Right kidney (tissue), 1 donor: ENCODE data around the gene CFAP46.

Source experiments
- DNase-seq: peaks from one replicate; pipeline ENCODE4 v3.0.0-alpha.2; 2016

Gene CFAP46

DNA sequence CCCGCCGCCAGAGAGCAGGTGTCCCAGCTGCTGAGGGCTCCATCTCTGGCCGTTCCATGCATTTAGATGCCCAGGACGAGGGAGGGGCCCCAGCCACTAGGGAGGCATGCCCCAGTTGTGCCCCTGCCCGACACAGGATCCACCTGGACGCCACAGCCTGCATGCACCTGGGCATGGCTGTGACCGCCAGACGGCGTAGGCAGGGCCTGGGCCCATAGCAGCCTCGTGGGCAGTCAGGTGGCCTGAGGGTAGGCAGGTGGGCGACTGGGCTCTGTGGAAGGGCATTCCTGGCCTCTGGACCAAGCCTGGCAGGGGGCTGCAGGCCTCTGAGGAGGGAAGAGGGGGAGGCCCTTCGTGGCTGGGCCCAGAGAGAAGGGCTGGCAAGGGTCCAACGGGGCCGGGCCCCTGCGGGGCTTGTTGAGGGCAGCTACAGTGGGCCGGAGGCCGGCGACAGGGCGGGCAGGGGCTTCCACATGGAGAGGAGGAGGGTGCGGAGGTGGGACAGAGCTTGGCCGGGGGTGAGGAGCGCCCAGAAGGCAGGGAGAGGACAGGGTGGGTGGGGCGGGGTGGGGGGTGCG lies 80.4 kb downstream of the CFAP46 start:
- no peak for DNase-seq

DNA sequence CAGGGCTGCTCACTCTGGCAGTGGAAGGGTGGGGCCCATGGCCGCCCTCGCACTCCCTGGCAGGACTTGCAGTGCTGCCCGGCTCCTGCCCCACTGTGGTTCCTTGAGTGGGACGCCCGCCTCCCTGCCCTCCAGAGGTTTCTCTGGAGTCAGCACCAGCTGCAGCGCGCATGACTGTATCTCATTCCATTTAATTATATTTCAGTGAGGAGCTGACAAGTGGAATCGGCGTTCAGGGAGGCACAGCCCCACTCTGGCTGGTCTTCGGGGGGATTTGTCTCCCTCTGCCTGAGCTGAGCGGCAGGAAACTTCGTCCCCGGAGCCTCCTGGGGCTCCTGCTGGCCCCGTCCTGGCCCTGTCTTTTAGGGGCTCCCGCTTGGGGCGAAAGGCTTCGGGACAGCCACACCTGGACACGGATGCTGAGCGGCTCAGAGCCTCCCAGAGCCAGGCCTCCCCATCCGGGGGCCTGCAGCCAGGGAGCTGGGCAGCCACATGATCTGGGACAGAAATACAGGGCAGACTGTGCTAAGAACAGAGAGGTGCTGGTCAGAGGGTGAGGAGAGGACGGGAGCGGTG lies 81.2 kb downstream of the CFAP46 start:
- DNase-seq = no peak

DNA sequence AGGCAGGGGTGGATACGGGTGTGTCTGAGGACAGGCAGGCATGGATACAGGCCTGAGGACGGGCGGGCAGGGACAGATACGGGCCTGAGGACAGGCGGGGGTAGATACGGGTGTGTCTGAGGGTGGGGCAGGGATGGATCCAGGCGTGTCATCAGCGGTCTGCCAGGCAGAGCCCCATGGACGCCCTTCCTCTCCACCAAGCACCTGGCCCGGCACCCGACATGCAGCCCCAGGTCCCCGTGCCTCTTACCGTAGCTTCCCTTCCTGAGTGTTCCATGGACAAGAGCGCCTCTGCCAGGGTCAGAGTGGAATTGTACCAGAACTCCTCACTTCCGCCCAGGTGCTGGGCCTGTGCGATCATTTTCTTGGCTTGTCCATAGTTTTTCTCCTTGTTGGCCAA lies 81.8 kb downstream of the CFAP46 start:
- DNase-seq = no peak

DNA sequence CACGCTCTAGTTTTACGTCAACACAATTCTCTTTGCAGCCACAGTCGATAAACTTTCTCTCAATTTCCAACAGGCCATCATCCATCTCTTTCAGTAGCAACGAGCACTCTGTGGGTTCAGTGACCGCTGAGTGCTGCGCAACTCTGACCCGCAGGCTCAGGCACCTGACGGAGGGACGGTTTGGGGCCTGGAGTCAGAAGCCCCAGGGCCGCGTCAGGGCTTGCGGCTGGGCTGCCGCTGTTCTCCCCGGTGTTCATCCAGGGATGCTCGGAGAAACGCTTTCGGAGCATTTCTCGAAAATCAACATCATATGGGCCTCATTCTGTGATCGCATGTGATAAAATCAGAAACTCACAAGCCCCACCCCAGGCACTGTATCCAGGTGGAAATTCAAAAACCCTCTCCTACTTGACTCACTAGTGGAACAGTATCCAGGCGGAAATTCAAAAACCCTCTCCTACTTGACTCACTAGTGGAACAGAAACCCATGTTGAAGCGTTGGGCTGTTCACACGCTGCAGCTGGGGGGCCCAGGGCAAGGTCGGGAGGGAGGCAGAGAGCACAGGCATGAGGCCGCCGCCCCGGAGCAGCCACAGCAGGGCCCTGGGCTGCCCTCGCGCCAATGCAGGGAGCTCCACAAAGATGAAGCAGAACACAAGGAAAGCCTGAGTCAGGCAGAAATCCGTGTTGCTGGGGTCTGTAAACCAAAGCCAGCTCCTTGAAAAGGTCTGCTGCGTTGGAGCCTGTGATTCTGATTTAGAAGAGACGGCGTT lies 83.1 kb downstream of the CFAP46 start:
- no peak for DNase-seq

DNA sequence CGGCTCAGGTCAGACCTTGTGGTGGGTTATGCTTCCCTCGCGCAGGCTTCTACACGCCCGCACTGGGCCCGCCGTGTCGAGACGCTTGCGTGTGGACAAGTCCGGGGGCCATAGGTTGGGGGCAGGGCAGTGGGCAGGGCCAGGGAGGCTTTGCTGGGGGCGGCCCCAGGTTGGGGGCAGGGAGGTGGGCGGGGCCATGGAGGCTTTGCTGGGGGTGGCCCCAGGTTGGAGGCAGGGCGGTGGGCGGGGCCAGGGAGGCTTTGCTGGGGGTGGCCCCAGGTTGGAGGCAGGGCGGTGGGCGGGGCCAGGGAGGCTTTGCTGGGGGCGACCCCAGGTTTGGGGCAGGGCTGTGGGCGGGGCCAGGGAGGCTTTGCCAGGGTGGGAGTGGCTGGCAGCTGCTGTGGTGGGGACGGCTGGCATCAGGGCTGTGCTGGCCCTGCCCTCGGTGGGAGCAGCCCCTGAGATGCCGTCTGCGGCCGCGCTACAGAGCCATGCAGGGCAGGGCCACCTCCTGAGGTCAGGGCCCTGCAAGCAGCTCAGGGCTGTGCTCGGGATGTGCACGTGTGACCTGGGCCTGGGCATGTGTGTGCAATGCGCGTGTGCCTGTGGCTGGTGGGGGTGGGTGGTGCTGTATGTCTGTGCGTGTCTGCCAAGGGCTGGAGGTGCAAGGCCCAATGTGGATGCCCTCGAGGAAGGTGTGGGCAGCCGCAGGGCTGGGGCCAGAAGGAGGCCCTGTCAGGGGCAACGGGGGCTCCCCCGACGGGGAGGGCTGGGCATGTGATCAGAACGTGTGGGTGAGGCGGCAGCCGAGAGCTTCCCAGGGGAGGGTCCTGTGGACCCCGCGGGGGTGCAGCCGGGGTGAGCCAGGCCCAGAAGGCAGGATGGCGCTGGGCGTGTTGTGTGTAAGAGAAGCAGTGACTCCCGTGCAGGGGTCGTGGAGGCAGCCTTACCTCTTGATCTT lies 84.0 kb downstream of the CFAP46 start:
- DNase-seq = no peak

DNA sequence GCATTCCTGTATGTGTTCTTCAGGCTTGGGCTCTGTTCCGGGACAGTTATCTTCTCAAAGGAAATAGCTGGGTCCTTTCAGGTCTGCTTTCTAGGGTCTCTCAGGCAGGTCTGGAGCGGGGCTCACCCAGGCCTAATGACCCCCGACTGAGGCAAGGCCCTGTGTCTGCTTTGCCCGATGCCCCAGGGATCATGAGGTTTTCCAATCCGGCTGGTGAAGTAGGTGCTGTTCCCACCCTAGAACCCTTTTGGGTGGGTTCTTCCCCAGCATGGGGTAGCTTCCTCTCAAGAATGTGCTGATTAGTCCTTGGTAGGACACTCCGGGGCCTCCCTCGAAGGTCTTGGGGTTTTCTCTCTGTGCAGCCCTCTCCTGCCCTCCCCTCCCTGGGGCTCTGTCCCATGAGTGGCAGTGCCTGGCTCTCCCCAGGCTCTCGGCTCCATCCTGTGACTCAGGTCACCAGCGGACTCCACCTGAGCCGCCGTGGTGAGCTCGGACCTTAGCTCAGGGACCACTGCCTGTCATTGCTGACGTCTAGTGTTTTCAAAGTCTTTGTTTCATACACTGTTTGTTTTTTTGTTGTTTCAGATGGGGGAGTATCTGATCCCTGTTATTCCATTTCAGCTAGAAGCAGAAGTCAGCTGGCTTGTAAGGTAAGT lies 85.4 kb downstream of the CFAP46 start:
- DNase-seq = no peak

DNA sequence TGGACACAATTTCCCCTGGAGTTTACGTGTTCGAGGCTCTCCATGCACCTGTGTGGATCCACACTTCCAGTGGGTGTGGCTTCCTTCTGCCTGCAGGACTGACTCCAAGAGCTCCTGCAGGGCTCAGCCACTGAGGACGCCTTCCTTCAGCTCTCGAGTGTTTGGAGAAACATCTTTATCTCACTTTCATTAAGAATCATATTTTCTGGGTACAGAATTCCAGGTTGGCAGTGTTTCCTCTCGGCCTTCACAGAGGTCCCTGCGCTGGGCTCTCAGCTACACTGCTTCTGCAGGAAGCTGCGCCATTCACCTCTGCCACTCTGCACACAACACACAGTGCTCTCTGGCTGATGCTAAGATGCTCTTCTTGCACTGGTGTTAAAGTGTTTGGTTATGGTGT lies 86.5 kb downstream of the CFAP46 start:
- DNase-seq = no peak

DNA sequence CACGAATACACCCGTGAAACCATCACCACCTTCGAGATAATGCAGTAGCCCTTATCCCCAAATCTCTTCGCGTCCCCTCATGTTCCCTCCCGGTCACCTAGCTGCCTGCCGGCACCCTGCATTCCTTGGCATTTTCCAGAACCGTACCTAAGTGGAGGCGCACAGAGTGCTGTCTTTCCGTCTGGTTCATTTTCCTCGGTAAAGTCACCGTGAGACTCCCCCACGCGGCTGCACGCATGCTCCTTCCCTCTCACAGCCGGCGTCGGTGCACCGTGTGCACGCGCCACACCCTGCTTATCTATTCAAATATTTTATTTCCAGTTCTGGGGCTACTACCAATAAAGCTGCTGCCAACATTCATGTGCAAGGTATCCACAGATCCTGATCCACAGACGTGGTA lies 90.9 kb downstream of the CFAP46 start:
- DNase-seq = no peak

DNA sequence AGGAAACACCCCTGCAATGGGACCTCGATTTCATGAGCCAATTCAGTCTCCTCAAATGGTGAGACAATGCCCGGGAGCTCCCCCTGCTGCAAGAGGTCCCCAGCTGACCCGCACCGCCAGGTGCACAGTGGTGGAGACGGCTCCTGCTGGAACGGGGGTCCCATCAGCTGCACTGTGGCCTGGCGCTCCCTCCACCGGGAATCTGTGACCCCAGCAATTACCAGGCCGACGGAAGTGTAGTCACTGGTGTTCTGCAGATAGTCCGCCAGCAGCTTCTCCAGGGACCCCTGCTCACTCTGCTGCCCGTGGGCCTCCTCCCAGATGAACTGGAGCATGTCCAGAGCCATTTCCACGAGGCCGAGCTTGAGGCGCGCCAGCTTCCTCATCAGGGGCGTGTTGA lies 91.5 kb downstream of the CFAP46 start:
- no peak for DNase-seq

DNA sequence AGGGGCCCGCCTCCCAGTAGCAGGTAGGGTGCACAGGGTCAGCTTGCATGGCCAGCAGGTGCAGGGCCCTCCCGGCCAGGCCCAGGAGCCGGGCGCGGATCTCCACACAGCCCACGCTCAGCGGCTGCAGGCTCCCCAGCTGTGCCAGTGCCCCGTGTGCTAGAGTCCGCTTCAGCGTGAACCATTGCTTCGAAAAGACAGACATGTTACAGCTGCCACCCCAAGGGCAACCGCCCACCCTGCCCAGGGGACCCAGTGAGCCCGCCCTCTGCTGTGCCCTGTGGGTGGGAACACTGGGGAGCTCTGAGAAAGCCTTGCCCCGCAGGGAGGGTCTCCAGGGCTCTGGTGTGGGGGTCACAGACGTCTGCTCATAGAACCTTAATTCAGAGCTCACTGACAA lies 92.1 kb downstream of the CFAP46 start:
- no peak for DNase-seq

DNA sequence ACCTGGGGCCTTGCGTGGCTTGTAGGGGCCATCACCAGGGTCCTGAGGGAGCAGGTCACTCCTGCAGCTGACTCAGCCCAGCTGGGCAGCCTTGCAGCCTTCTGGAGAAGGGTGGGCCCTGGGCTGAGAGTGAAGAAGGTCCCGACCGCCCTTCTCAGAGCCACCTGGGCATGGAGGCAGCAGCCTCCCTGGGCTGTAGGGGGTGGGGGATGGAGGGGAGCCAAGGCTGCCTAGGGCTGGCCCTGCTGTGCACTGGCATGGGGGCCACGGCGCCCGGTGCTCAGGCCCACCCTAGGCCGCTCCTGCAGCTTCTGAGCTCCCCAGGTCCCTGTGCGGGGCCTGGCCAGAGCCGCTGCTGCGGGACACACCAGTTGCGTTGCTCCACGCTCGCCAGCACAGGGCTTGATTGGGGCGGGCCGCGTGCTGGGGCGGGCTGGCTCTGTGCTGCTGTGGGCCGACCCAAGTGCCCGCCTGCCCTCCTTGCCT lies 92.8 kb downstream of the CFAP46 start:
- no peak for DNase-seq

DNA sequence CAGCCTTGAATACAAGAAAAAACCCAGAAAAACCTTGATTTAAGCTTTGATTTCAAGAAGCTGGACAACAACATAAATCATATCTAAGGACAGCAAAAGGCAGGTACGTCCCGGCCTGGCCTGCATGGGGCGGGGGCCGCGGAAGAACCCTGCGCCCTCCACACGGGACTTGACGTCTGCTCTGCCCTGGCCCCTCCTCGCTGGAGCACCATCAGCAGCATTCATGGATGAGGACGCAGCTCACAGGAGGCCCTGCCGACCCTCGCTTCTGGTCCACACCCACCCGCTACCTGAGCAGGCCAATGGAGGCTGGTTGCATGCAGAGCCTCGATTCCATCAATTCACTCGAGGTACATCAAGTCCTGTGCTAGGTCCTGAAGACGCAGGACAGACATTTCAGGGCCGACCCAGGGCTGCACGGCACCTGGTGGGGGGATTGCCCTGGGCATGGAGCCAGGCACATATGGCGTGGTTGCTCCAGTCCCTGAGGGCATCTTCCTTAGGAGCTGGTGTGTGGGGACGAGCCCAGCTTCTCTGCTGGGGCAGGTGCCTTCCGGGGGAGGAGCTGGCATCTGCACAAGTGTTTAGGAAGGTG lies 93.3 kb downstream of the CFAP46 start:
- no peak for DNase-seq

DNA sequence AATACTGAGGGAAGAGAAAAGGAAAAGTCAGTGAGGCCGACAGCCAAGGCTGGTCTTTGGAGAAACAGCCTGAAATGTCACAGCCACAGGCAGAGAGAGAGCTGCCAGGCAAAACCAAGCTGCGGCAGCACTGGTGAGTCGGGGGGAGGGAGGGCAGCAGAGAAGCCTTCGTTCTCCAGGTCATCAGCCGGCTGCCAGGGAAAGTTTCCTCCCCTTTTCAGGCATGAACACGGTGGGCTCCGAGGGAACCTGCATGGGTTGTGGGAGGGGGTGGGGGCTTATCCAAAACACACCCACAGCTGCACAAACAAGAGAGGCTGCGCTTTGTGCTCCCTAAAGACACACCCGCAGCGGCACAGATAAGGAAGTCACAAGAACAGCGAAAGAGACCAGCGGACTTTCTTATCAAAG lies 94.1 kb downstream of the CFAP46 start:
- peak; percentile 46 for DNase-seq

DNA sequence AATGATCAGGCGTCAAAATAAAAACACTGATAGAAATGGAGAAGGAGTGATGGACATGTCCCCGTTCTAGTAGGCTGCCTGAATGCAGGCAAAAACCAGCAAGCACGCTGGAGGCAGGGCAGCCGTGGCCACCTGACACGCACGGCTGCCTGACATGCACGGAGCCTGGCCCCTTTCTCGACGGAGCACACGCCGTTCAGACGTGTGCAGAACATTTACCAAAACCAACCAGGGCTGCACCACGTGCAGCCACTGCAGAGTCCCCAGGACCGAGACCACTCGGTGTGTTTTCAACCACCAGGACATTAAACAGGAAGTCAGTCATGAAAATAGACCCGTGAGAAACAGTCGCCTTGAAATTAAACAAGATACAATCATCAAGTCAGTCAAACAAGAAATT lies 94.5 kb downstream of the CFAP46 start:
- DNase-seq = peak; percentile 52

DNA sequence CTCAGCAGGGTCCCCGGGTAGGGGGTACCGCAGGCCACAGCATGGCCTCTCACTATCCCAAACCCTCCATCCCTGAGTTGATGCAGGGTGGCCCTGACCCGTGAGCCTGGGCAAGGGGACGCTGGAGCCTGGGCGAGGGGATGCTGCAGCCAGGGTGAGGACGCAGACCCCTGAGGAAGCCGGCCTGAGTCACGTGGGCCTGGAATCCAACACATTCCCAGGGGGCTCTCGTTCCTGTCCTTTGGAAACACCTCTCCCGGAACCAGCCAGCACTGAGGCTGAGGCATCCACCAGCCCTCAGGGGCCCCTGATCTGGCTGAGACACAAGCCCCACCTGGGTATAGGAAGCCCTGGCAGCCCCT lies 95.0 kb downstream of the CFAP46 start:
- no peak for DNase-seq

DNA sequence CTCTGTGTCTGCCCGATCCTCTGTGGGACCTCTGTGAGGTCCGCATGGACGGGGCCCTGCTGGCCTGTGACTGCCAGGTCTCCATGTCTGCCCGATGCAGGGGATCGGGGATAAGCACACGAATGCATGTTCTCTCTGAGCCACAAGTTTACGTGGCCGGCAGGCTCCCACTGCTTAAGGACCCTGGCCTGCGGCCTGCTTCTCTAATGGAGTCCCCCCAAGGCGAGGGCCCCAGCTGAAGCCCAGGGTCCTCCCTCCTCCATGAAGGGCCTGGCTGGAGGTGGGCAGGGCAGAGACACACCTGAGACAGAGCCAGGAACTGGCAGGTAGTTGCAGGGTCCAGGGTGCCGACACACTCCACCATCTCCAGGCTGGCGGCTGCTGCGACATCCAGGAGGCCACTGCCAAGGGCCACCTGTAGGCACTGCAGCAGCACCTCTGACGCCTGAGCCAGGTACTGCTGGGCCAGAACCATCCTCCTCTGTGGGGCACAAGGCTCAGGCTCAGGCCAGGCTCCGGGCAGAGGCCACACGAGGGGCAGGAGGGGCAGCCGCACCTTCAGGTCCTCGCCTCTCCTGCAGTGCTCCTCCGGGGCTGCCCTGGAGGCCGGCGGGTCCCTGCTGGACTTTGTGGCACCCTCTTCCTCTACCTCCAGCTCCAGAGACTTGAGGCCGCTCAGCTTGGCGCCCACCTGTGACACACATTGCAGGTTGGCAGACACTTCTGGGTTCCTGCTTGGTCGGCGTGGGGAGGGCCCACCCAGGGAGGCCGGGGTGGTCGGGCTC lies 95.5 kb downstream of the CFAP46 start:
- DNase-seq = no peak

DNA sequence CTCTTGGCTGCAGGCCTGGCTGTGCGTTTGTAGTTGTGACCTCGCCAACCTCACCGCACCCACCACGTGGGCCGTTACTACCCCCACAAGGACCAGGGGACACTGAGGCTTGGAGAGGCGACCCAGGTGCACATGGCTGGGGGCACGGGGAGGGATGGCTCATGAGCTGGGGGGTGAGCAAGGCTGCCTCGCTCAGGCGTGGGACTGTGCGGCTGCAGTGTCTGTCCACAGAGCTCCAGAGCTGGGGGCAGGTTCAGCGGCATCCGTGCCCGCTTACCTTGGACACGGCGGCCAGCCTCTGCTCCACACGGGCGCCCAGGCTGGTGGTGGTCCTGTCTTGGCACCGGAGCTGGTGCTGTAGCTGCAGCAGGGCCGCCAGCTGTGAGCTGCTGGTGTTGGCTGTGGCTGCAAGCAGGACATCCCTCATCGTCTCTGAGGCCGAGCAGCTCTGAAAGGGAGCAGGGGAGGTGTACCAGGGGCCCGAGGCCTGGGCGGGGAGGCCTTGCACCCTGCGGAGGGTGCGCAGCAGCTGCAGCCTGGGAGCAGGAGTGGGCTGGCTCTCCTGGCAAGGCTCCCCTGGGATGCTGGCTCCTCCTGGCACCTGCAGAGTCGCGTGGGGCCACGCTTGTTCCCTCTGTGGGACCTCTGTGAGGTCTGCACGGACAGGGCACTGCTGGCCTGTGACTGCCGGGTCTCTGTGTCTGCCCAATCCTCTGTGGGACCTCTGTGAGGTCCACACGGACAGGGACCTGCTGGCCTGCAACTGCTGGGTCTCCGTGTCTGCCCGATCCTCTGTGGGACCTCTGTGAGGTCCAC lies 96.4 kb downstream of the CFAP46 start:
- DNase-seq = no peak

DNA sequence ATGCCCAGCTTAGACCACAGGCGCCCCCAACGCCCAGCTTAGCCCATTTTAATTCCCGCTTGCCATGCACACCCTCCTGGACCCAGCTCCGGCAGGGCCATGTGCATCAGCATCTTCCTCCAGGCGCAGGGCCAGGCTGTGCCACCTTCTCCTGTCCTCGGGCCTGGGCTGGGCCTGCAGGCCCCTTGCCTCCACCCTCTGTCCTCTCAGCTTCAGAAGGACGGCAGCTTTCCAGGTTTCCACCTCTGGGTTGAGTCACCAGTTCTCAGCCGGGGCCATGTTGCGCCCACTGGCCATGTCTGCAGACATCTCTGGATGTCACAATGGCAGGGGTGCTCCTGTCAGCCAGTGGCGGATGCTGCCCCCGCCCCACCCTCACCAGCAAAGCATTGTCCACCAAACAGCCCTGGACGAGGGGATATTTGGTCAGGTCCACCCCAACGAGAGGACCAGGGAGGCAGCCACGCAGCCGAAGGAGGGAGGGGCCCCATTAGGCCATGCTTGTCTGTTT lies 97.3 kb downstream of the CFAP46 start:
- no peak for DNase-seq

DNA sequence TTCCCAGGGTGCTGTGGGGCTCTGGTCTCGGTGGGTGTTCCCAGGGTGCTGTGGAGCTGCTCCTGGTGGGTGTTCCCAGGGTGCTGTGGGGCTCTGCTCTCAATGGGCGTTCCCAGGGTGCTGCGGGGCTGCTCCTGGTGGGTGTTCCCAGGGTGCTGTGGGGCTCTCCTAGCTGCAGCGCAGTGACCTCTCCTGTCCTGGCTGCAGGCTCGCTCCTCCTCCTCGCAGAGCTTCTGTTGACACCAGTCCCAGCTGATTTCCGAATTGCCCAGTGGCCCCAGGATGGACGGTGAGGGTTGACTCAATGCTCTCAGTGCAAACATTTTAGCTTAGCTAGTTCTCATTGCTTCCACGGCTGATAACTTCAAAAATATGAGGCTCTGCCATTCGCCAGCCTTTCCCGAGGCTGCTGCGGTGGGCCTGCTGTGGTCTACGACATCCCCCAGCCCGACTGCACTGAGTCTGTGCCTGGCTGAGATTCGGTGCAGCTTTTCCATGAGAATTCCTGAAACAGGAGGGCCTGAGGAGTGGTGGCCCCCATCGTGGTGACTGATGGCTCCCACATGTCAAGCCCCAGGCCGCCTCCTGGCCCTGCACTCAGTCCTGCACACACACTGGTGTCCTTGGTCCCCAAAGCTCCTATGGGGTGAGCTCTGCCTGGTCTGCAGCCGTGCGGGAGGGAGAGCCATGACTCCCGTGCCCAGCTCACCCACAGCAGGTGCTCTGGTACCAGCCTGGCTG lies 98.1 kb downstream of the CFAP46 start:
- no peak for DNase-seq
